IPS-NIHi7 (cell line): ENCODE data around the gene TNIK.
A peak's percentile ranks its signal among the peaks of the same experiment; 100 is the strongest.
"Not testable (repeated sequence)": the region's sequence is repeated elsewhere in the genome, so short reads cannot be mapped to it uniquely, and the experiment has no call there.

ENCODE experiments used
- DNase-seq: peaks from one replicate; pipeline ENCODE4 v3.0.0; 2012; ENCODE audit warnings: mixed read lengths; ENCODE audit errors: extremely low spot score

The TNIK gene

GRCh38 chr3:171469376-171469775, 9.2 kb upstream of the TNIK start:
- DNase-seq: no peak

GRCh38 chr3:171468296-171468906, 8.2 kb upstream of the TNIK start:
- no peak for DNase-seq

GRCh38 chr3:171465763-171466162, 5.6 kb upstream of the TNIK start:
- no peak for DNase-seq

GRCh38 chr3:171464462-171464861, 4.3 kb upstream of the TNIK start:
- no peak for DNase-seq

- DNase-seq: peak; percentile 62
Measured at GRCh38 chr3:171462224-171462623, 2.0 kb upstream of the TNIK start.

GRCh38 chr3:171461525-171461917, 1.3 kb upstream of the TNIK start:
- no peak for DNase-seq

GRCh38 chr3:171460725-171461524, 720 bp upstream of the TNIK start:
- peak; percentile 28 for DNase-seq

- no peak for DNase-seq
Measured at GRCh38 chr3:171459137-171459941, 866 bp downstream of the TNIK start.

GRCh38 chr3:171458864-171459136, 1.4 kb downstream of the TNIK start:
- peak; percentile 37 for DNase-seq

GRCh38 chr3:171458071-171458863, 1.9 kb downstream of the TNIK start:
- DNase-seq: peak; percentile 26

GRCh38 chr3:171457607-171458061, 2.6 kb downstream of the TNIK start:
- no peak for DNase-seq

GRCh38 chr3:171456765-171457606, 3.2 kb downstream of the TNIK start:
- no peak for DNase-seq

GRCh38 chr3:171455603-171456550, 4.3 kb downstream of the TNIK start:
- no peak for DNase-seq

- DNase-seq: no peak
Measured at GRCh38 chr3:171454041-171454440, 6.2 kb downstream of the TNIK start.

GRCh38 chr3:171453180-171453886, 6.9 kb downstream of the TNIK start:
- peak; percentile 79 for DNase-seq

- no peak for DNase-seq
Measured at GRCh38 chr3:171452328-171452727, 7.9 kb downstream of the TNIK start.

GRCh38 chr3:171451915-171452314, 8.3 kb downstream of the TNIK start:
- DNase-seq: no peak

- not testable (repeated sequence) for DNase-seq
Measured at GRCh38 chr3:171447579-171447891, 12.7 kb downstream of the TNIK start.
